HepG2 (cell line): ENCODE results near the gene ARHGAP4. TPM values are rescaled to one million over a fixed set of nuclear protein-coding genes. Genes with fewer than 3 reads are reported as not detected.

Source experiments
- ATAC-seq: fragments of 200-7000 bp; cut with Tn5 transposase; 3 replicates; pipeline ENCODE4 v1.9.1; 2020; ENCODE audit warnings: mild to moderate bottlenecking, moderate library complexity
- BruUV-seq: library from RNA; stranded (reverse); fragments of 400-500 nt; replicated peaks from 2 replicates; lab custom pipeline; 2021; lab: Mats Ljungman, UMichigan
- CTCF ChIA-PET: fragments of 300-600 bp; formaldehyde crosslinking; extraction: SDS; loops from one replicate; lab custom pipeline; 2021; ENCODE audit warnings: low total read pairs, inconsistent platforms, low intra/inter-chr PET ratio; lab: Yijun Ruan, JAX
- POLR2A ChIA-PET: fragments of 350-600 bp; sonication (Branson Sonifier 250); formaldehyde crosslinking; loops from one replicate; lab custom pipeline; 2020; ENCODE audit warnings: antibody characterized with exemption, inconsistent platforms; lab: Yijun Ruan, JAX
- DNase-seq: peaks from one replicate; pipeline ENCODE4 v3.0.0-alpha.2; 2015; ENCODE audit warnings: low spot score
- FAIRE-seq: peaks from 3 replicates; lab custom pipeline; 2011; peaks lifted over from hg19 to GRCh38; lab: Jason Lieb, UNC
- H2AFZ ChIP-seq: one replicate; pipeline ENCODE4 v1.6.1; 2011; ENCODE audit warnings: low read length, inconsistent platforms
- H3K27ac ChIP-seq: fragments of 300-600 bp; 3 replicates; pipeline ENCODE4 v1.8.0; 2011; ENCODE audit warnings: mixed run types, mild to moderate bottlenecking, mixed read lengths, low read length, inconsistent platforms; ENCODE audit not compliant: insufficient read depth; ENCODE audit errors: extremely low read length
- H3K27me3 ChIP-seq, 2 experiments: fragments of 200-600 bp in 1 of 2; 2 replicates in 1 of 2; 3 replicates in 1 of 2; pipeline versions ENCODE4 v1.6.0 to v1.8.0; 2011; ENCODE audit warnings: low read length in 2 of 2, mild to moderate bottlenecking in 2 of 2, moderate library complexity in 2 of 2, inconsistent platforms in 1 of 2; ENCODE audit not compliant: insufficient read depth in 2 of 2, control insufficient read depth in 1 of 2
- H3K36me3 ChIP-seq, 2 experiments: fragments of 200-600 bp in 1 of 2; replicated peaks in 1 of 2; 2 replicates in 1 of 2; 3 replicates in 1 of 2; pipeline versions ENCODE4 v1.5.1 to v1.8.0; 2011; ENCODE audit warnings: low read length in 2 of 2, inconsistent platforms in 1 of 2; ENCODE audit not compliant: insufficient read depth in 2 of 2, control insufficient read depth in 1 of 2
- H3K4me1 ChIP-seq: 2 replicates; pipeline ENCODE4 v1.5.1; 2012; ENCODE audit warnings: low read length, inconsistent platforms; ENCODE audit not compliant: insufficient read depth
- H3K4me2 ChIP-seq: 2 replicates; pipeline ENCODE4 v1.6.0; 2011; ENCODE audit warnings: low read depth, low read length, inconsistent platforms
- H3K4me3 ChIP-seq, 3 experiments: fragments of 200-600 bp in 1 of 3; sonication (generic), shearing (Covaris generic) in 1 of 3; replicated peaks in 1 of 3; 2 replicates each; pipeline ENCODE4 v1.5.1; 2011 to 2016; ENCODE audit warnings: low read length in 3 of 3, inconsistent platforms in 2 of 3, low read depth in 2 of 3, mild to moderate bottlenecking in 2 of 3, control low read depth in 1 of 3, mixed read lengths in 1 of 3; ENCODE audit not compliant: insufficient read depth in 1 of 3
- H3K79me2 ChIP-seq: one replicate; pipeline ENCODE4 v1.6.1; 2011; ENCODE audit warnings: low read length, inconsistent platforms; ENCODE audit not compliant: insufficient read depth
- H3K9ac ChIP-seq: 2 replicates; pipeline ENCODE4 v1.6.0; 2011; ENCODE audit warnings: mild to moderate bottlenecking, low read depth, low read length, inconsistent platforms; ENCODE audit not compliant: insufficient read depth
- H3K9me3 ChIP-seq: 2 replicates; pipeline ENCODE4 v1.5.1; 2012; ENCODE audit warnings: mild to moderate bottlenecking, low read length
- H4K20me1 ChIP-seq: 2 replicates; pipeline ENCODE4 v1.6.0; 2011; ENCODE audit warnings: inconsistent platforms, mild to moderate bottlenecking, low read length, moderate library complexity; ENCODE audit not compliant: insufficient read depth
- ATF7-NPFF ChIP-seq: sonication (generic); formaldehyde crosslinking; IDR thresholded peaks from 2 replicates; pipeline ENCODE4 v1.8.1; 2023; ENCODE audit warnings: mild to moderate bottlenecking, low read depth, missing genetic modification reagents, moderate library complexity
- MEF2D ChIP-seq: sonication (generic); formaldehyde crosslinking; IDR thresholded peaks from 2 replicates; pipeline ENCODE4 v1.5.1; 2020; ENCODE audit warnings: mild to moderate bottlenecking, missing genetic modification reagents
- SRSF1 ChIP-seq: fragments of 200-400 bp; formaldehyde crosslinking; optimal IDR thresholded peaks from 2 replicates; pipeline ENCODE3; 2017; ENCODE audit warnings: mild to moderate bottlenecking, low read depth, low read length, moderate library complexity
- YEATS2 ChIP-seq: sonication (generic); formaldehyde crosslinking; IDR thresholded peaks from 2 replicates; pipeline ENCODE4 v1.4.0; 2020; ENCODE audit warnings: missing genetic modification reagents, borderline replicate concordance
- ZNF276 ChIP-seq: sonication (generic); formaldehyde crosslinking; IDR thresholded peaks from 2 replicates; pipeline ENCODE4 v1.4.0; 2020; ENCODE audit warnings: mild to moderate bottlenecking, low read depth, missing genetic modification reagents
- ZNF362 ChIP-seq: sonication (generic); formaldehyde crosslinking; IDR thresholded peaks from 2 replicates; pipeline ENCODE4 v1.4.0; 2020; ENCODE audit warnings: missing genetic modification reagents, mild to moderate bottlenecking, borderline replicate concordance
- ZNF670 ChIP-seq: sonication (generic); formaldehyde crosslinking; IDR thresholded peaks from 2 replicates; pipeline ENCODE4 v1.8.0; 2022; ENCODE audit warnings: mild to moderate bottlenecking, missing genetic modification reagents, borderline replicate concordance
- WGBS: methylation state at CpG from one replicate; pipeline ENCODE4 v1.1.6; 2017; ENCODE audit warnings: low lambda C conversion rate; 5-methylcytosine and 5-hydroxymethylcytosine counted together
- in situ Hi-C: cut with HindIII; loops from 2 replicates; pipeline ENCODE4 v1.10.0; 2017; ENCODE audit warnings: low pct_unique_long_range_greater_than_20kb; ENCODE audit not compliant: extremely low pct_ligation_motif_present
- intact Hi-C: fragments of 100-400 bp; cut with micrococcal nuclease; formaldehyde crosslinking; loops from one replicate; pipeline ENCODE4 v1.10.0; 2022; ENCODE audit not compliant: unreplicated experiment
- polyA plus RNA-seq, 8 experiments: library from polyadenylated mRNA; depleted of rRNA in 3 of 8; stranded (reverse) in 7 of 8; unstranded in 1 of 8; fragments of >200 nt; fragmentation: Illumina TruSeq in 4 of 8; extraction: Trizol in 4 of 8; gene quantifications; 2 replicates each; pipeline versions ENCODE4 v1.2.1 to v1.2.3, GENCODE V29; 2011 to 2016; ENCODE audit warnings: low read depth in 4 of 8, missing spikeins in 1 of 8, mixed read lengths in 1 of 8; ENCODE audit not compliant: insufficient read depth in 1 of 8
- total RNA-seq, 5 experiments: library from RNA; depleted of rRNA; stranded (reverse); fragments of >200 nt; fragmentation: Illumina TruSeq; extraction: Trizol; gene quantifications; 2 replicates each; pipeline ENCODE4 v1.2.3, GENCODE V29; 2016; ENCODE audit warnings: low read depth in 1 of 5

ARHGAP4 gene
- total and polyA plus RNA-seq, 2 of the 13 experiments (the other 11 are each of a cell fraction or from before 2014, with no cell fraction given), result 0.57 to 0.64 TPM

- Histone ChIP-seq H3K9me3 (no peaks in the 10 kb centered on the region), H2AFZ (no peak overlapping the region), H3K4me2 (no peak overlapping the region), H3K27ac (no peak overlapping the region), H3K36me3 (no peaks in the 10 kb centered on the region), H3K27me3 (peaks cover 2 to 11% of the 10 kb centered on the region in 2 experiments; a peak in 2 of 5 replicates), H4K20me1 (no peaks in the 10 kb centered on the region), H3K4me3 (no peak overlapping the region), H3K9ac (no peak overlapping the region), H3K4me1 (no peaks in the 10 kb centered on the region), H3K79me2 (no peaks in the 10 kb centered on the region)
- peak; percentile 32; the same call in 2 of the 3 replicates for ATAC-seq
- no peak for FAIRE-seq
- WGBS, result 43% methylated on average over 15 of the region's 18 CpGs
- BruUV-seq, result no TSS peak
- intact Hi-C loops, result no loop called here
- CTCF ChIA-PET, result no interaction called here
- in situ Hi-C loops, result no loop called here
- no peak for DNase-seq
- POLR2A ChIA-PET, result no interaction called here
- TF ChIP-seq MEF2D (CRISPR knock-in tag) (no peak), ZNF670 (CRISPR knock-in tag) (no peak), ZNF276 (CRISPR knock-in tag) (no peak), ATF7-NPFF (CRISPR knock-in tag) (no peak), SRSF1 (no peak), YEATS2 (CRISPR knock-in tag) (no peak), ZNF362 (CRISPR knock-in tag) (no peak)
Observed at GRCh38 chrX:153903238-153903980, 22.7 kb downstream of the ARHGAP4 start.
